ENCODE data around the gene SENP7. TPM values are rescaled to one million over a fixed set of nuclear protein-coding genes. Genes with fewer than 3 reads are reported as not detected.

The SENP7 gene
- total and polyA plus RNA-seq, 12 donors: 6.2 to 43.0 (median 12.4) TPM

- TF ChIP-seq POLR2A (IDR thresholded peaks at IDR 0.05): no peak
- no peak for TF ChIP-seq CTCF (IDR thresholded peaks at IDR 0.05)
- H3K9me3 ChIP-seq (replicated peaks in 1 of 3): no peaks in the 10 kb centered on the region
- H3K4me3 ChIP-seq: no peak overlapping the region
- no peaks in the 10 kb centered on the region for H3K36me3 ChIP-seq (replicated peaks in 1 of 2)
- no peaks in the 10 kb centered on the region for H3K27me3 ChIP-seq
- H3K4me1 ChIP-seq (replicated peaks in 1 of 2): no peaks in the 10 kb centered on the region
- no peak overlapping the region for H3K27ac ChIP-seq
- DNase-seq: no peak
- WGBS, 4 donors: 73 to 84% (median 80%) methylated on average over 3 of the region's 3 CpGs
- intact Hi-C loops (cut with DNase I): no loop called here
Observed at GRCh38 chr3:101501783-101502182, 11.2 kb downstream of the SENP7 start.

DNA sequence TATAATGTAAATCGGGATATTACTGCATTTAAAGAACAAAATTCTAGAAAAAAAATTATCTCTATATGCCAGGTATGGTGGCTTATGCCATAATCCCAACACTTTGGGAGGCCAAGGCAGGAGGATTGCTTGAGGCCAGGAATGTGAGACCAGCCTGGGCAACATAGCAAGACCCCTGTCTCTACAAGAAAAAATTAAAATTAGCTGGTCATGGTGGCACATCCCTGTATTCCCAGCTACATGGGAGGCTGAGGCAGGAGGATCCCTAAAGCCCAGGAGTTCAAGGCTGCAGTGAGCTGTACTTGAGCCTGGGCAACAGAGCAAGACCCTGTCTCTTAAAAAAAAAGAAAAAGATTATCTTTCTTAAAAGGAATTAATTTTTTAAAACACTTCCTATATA, 12.8 kb downstream of the SENP7 start:
- no peak overlapping the region for H3K27ac ChIP-seq
- intact Hi-C loops (cut with DNase I): no loop called here
- no peaks in the 10 kb centered on the region for H3K9me3 ChIP-seq (replicated peaks in 1 of 3)
- H3K4me1 ChIP-seq (replicated peaks in 1 of 2): no peaks in the 10 kb centered on the region
- no peaks in the 10 kb centered on the region for H3K27me3 ChIP-seq
- DNase-seq: no peak
- 92 to 98% (median 96%) methylated on average over 1 of the region's 1 CpG for WGBS, 4 donors
- no peak overlapping the region for H3K4me3 ChIP-seq
- H3K36me3 ChIP-seq (replicated peaks in 1 of 2): no peaks in the 10 kb centered on the region
- no peak for TF ChIP-seq POLR2A (IDR thresholded peaks at IDR 0.05)
- TF ChIP-seq CTCF (IDR thresholded peaks at IDR 0.05): no peak

DNA sequence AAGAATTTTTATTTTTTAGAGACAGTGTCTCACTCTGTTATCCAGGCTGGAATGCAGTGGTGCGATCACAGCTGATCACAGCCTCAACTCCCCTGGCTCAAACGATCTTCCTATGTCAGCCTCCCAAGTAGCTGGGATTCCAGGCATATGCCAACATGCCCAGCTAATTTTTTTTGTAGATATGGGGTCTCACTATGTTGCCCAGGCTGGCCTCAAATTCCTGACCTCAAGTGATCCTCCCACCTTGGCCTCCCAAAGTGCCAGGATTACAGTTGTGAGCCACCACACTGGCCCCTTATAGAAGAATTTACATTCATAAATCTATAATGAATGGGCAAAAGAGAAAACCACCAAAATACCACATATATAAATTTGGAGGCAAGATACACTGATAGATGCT, 15.2 kb downstream of the SENP7 start:
- Histone ChIP-seq H3K27me3 (no peaks in the 10 kb centered on the region), H3K4me3 (no peak overlapping the region), H3K36me3 (replicated peaks in 1 of 2) (peaks cover 0 to under 1% of the 10 kb centered on the region in 2 donors), H3K4me1 (replicated peaks in 1 of 2) (no peaks in the 10 kb centered on the region), H3K27ac (no peak overlapping the region), H3K9me3 (replicated peaks in 1 of 3) (no peaks in the 10 kb centered on the region)
- DNase-seq: no peak
- WGBS, 4 donors: 95 to 98% (median 96%) methylated on average over 2 of the region's 2 CpGs
- TF ChIP-seq CTCF (IDR thresholded peaks at IDR 0.05): no peak
- TF ChIP-seq POLR2A (IDR thresholded peaks at IDR 0.05): no peak
- intact Hi-C loops (cut with DNase I): no loop called here

GRCh38 chr3:101495552-101495951, 17.5 kb downstream of the SENP7 start:
- Histone ChIP-seq H3K36me3 (replicated peaks in 1 of 2) (peaks cover 0 to 8% of the 10 kb centered on the region in 2 donors), H3K4me3 (no peak overlapping the region), H3K27ac (no peak overlapping the region), H3K4me1 (replicated peaks in 1 of 2) (no peaks in the 10 kb centered on the region), H3K27me3 (no peaks in the 10 kb centered on the region), H3K9me3 (replicated peaks in 1 of 3) (no peaks in the 10 kb centered on the region)
- intact Hi-C loops (cut with DNase I): no loop called here
- DNase-seq: no peak
- WGBS, 4 donors: 85 to 98% (median 91%) methylated on average over 4 of the region's 4 CpGs
- TF ChIP-seq POLR2A (IDR thresholded peaks at IDR 0.05) (no peak), CTCF (IDR thresholded peaks at IDR 0.05) (no peak)
